GM19328 (cell line): ENCODE measurements around the gene POU4F1.

Source experiments
- ATAC-seq: cut with Tn5 transposase; IDR thresholded peaks from one replicate; pipeline ENCODE4 v1.9.1; 2021; ENCODE audit warnings: mild to moderate bottlenecking, moderate library complexity; ENCODE audit not compliant: unreplicated experiment

Gene POU4F1

DNA sequence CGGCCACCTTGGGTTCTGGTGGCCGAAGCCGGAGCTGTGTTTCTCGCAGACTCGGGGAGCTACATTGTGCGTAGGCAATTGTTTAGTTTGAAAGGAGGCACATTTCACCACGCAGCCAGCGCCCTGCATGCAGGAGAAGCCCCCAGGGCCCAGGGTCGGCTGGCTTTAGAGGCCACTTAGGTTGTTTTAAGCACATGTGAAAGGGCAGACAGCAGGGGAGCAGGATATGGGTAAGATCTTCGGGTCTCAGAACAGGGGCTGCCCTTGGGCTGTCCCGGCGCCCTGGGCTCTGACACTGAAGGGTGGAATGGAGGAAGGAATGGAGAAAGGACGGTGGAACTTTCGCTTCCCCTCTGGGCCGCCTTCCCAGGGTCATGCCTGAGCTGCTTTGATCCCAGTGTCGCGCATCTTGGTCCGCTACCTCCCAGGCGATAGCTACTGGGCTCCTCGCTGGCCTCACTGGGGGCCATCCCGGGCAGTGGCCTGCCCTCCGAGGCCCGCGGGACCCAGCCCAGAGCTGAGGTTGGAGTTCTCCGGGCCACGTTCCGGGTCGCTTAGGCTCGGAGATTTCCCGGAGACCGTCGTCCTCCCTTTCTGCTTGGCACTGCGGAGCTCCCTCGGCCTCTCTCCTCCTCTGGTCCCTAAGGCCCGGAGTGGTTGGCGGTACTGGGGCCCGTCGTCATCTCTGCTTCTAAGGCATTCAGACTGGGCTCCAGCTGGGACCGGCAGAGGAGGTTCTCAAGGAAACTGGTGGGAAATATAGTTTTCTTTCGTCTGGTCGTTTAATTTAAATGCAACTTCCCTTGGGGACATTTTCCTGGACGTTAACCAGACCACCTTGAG, 4.3 kb upstream of the POU4F1 start:
- ATAC-seq: no peak

DNA sequence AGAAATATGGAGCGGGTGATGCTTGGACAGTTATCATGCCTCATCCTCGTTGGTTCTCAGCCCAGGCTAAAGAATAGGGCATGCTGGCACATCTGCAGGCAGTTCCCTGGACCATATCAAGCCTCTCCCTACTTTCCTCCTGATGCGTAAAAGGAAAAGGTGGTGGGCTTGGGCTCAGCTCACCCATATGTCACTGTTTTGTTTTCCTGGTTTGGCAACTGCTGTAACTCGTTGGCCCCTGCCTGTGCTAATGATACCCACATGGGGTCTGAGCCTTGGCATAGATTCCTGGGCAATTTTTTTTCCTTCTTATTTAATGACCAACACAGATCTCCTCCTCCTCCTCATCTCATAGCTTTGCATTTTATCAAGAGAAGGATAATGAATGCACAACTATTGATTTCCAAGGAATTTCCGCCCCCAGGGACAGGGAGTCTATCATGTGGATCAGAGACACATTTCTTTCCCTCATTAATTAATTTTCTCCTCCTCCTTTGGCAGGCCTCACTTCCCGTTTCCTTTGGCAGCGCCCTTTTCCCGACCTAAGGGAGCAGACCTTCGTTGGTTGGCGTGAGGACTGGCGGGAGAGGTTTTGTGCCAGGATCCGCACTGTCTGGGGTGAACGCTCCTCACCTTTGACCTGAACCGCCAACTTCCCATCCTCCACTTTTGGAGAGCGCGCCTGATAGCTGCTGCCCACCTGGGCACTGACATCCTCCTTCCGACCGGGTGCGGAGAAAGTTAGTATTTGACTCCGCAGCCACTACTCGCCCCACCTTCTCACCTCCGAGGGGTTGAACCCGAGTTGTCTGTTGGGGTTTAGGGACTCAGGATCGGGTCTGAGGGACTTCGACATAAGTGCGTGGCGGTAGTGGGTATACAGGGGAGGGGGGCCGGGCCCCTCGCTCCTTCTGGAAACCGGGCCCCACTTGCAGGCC, 3.4 kb upstream of the POU4F1 start:
- no peak for ATAC-seq

DNA sequence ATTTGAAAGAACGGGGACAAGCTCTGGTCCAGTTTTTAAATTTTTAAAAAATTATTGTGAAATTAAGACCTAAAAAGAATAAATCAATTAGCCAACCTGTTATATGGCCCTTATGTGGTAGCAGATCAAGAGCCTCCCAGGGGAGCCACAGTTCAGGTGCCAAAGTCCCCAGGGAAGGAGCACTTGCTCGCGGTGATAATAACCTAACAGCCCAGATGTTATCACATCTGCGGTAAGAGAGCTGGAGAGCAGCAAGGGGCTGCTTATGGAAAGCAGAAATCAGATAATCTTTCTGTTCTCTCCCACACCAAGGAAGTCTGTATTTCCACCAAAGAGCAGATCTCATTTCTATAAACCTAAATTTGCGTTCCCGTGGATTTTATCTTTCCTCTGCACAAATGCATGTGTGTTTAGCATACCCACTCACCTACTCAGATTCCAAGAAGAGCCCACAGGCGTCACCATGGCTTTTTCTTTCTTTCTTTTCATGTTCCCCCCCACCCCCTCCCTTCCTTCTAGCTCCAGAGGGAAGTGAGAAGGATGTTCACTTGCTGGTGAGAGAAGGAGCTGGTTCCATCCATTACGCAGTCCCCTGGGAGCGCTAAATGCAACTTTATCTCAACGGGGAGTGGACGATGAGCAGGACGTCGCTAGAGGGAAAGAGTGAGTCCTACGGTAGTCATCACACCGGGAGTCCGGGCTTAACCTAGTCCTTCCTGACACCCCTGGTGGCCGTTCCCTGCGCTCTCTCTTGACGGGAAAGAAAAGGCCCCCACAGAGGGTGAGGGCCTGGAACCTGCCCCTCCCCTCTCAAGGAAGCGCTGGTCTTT, 1.6 kb upstream of the POU4F1 start:
- no peak for ATAC-seq

DNA sequence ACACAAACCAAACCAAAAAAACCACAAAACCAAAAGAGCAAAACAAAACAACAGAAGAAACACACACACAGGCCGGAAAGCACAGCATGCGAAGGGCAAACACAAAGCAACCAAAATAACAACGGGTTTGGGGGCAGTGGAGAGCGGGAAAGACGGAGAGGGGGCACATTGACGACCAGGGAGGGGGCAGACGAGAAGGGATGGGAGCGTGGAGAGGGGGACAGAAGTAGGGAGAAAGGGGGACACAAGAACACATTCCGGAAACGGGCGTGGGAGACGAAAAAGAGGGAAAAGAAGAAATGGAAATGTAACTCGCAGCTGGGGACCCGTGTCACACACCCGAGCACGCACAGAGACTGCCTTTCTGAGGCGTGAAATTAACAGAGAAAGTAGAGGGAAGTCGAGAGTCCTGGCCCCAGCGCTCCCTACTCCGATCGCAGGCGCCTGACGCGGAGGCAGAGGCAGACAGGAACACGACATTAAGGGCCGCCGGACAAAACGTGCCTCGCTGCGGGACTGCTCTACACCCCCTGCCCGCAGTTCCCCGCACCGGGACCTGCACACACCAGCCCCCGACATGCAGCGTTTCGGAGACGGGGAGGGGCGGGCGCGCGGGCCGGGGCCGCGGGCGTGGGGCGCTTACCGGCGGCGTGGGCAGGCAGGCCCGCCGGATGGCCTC, 652 bp downstream of the POU4F1 start:
- no peak for ATAC-seq

DNA sequence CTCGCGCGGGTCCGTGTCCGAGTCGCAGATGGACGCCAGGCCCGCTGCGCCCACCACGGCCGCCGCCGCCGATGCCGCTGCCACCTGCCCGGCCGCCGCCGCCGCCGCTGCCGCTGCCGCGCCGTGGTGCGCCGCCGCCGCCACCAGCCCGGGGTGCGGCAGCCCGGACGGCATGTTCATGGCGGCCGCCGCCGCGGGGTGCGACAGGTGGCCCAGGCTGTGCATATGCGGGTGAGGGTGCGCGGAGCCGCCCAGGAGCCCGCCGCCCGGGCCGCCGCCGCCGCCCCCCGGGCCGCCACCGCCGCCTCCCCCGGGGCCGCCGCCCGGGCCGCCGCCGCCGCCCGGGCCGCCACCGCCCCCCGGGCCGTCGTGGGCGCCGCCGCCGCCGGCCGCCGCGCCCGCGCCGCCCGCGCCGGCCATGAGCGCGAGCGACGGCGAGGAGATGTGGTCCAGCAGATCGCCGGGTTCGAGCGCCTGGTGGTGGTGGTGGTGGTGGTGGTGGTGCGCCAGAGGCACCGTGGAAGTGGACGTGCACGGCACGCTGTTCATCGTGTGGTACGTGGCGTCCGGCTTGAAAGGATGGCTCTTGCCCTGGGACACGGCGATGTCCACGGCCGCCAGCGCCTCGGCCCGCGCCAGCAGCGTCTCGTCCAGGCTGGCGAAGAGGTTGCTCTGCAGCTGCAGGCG, 1.3 kb downstream of the POU4F1 start:
- no peak for ATAC-seq

DNA sequence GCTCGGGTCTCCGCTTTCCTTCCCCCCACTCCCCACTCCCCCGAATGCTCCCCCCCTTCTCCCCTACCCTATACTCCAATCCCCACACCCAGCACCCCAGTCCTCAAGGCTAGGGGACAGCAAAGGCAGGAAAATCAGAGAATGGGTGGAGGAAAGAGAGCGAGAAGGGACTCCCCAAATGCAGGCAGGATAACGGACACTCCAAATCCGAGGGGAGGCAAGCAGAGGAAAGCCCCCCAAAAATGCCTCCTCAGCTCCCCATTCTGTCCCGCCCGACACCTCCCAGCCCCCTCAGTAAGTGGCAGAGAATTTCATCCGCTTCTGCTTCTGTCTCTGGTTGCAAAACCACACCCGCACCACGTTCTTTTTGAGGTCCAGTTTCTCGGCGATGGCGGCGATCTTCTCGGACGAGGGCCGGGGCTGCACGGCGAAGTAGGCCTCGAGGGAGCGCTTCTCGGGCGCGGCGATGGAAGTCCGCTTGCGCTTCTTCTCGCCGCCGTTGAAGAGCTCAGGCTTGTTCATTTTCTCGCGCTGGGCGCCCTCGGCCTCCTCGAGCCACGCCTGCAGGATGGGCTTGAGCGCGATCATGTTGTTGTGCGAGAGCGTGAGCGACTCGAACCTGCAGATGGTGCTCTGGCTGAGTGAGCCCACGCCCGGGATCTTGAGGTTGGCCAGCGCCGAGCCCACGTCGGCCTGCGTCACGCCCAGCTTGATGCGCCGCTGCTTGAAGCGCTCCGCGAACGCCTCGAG, 2.1 kb downstream of the POU4F1 start:
- ATAC-seq: no peak

DNA sequence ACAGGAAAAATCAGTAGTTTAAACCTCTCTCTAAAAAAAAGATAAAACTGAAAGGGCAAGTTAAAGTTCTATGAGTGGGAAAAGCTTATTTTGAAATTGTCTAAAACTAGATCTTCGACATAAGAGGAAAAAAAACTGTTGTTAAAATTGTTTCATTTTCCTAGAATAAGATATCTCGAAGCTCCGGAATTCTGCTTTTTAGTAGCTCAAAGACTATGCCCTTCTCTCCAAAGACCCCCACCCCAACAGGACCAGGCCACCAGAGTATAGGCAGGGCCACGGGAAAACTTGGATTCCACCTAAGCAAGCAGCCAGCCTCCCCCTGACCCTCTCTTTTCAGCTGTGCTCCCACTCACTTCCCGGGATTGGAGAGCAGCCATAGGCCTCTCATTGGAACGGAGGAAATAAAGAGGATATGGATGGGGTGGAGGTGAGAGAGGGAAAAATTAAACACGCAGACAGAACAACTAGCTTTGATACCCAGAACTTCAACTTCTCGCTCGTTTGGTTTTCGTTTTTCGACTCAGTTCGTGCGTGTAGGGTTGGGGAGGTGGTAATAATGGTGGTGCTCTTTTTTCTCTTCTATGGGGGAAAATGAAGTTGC, 3.0 kb downstream of the POU4F1 start:
- no peak for ATAC-seq

DNA sequence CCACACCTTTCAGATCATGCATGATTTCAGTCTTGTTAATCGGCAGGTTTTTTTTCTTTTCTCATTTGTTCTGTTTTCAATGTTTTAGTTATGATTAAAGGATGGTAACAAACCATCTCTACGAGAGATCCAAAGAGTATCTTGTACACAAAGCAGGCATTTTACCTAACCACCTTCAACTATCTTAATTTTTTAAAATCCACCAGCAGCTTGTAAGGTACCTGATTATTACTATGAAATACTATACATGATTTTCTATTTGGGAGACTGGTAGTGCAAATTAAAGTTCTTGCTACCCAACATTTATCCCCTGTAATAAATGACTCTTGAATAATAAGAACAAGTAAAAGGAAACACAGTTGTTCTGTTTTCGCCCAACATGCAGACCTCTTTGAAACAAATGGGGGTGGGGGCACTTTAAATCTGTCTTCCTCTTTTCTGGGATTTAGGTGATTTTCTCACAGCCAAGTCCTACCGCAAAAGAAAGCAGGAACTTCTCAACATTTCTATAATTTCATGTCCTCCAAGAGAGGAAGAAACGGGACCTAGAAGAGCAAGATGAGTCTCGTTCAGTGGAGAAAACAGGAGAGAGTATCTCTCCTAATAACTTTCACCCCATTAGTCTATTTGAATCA, 3.6 kb downstream of the POU4F1 start:
- ATAC-seq: no peak

DNA sequence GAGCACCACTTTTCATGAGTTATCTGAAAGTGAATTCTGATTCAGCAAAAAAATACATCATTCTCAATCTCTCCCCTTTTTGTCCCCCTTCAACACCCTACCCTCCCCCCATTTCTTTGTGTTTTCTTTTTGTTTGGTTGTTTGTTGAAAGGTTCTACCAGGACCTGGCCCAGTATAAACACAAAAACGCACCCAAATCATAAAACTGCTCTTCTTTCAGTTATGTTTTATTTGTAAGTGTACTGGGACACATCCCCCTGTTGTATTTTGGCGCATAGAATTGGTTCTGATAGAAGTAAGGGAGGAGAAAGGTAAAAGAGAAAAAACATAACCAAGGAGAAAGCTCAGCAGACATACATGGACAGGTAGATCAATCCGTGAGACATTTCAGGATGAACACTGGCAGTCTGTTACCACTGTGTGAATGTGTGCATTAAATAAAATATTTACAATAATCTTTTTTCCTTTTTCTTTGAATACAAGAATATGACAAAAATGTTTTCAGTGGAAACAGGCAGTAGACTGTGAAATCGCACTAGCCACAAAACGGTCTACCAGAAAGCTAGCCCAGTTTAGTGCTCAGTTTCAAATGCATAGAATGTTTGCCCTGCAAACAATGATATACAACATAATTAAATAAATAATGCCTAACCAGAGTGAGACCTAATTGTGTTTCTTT, 4.2 kb downstream of the POU4F1 start:
- ATAC-seq: no peak

DNA sequence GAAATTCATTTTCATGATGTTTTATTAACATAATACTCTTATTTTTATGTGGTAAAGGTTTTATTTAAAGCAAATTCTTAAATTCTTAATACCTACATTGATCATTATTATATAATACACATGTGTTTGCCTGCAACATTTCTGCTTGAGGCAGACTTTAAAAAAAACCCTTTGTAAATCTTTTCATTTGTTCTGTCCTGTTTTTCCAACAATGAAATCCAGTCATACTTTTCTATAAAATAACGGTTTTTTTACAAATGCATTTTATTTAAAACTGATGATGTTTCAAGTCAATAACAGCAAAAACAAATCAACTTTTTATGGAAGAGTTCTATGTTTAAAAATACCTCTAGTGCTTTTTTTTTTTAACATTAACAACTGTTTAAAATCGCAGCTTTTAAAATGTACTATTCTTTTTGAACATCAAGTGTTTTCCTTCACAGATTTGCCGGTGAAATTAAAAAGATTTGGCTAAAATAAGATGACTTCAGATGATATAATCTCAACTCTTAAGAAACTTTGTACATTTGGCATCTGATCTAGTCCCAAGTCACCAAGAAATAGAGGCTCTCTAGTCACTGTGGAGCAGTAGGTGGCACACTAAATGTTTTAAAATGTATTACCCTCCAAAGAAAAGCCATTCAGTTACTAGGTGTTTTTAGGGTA, 5.1 kb downstream of the POU4F1 start:
- ATAC-seq: no peak

DNA sequence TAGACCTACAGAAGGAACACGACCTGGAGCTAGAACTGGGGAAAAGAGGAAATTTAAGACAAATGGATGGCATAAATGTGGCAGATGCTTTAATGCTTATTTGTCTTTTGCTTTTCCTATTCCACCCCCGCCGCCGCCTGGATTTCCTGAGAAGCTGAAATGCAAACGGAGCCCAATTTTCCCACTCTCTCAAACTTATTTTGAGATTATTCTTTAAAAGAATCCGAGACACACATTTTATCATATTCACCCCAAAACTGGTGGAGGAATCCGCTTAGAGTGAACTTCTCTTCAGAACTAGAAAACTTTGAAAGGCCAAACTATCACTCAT, 5.8 kb downstream of the POU4F1 start:
- no peak for ATAC-seq

DNA sequence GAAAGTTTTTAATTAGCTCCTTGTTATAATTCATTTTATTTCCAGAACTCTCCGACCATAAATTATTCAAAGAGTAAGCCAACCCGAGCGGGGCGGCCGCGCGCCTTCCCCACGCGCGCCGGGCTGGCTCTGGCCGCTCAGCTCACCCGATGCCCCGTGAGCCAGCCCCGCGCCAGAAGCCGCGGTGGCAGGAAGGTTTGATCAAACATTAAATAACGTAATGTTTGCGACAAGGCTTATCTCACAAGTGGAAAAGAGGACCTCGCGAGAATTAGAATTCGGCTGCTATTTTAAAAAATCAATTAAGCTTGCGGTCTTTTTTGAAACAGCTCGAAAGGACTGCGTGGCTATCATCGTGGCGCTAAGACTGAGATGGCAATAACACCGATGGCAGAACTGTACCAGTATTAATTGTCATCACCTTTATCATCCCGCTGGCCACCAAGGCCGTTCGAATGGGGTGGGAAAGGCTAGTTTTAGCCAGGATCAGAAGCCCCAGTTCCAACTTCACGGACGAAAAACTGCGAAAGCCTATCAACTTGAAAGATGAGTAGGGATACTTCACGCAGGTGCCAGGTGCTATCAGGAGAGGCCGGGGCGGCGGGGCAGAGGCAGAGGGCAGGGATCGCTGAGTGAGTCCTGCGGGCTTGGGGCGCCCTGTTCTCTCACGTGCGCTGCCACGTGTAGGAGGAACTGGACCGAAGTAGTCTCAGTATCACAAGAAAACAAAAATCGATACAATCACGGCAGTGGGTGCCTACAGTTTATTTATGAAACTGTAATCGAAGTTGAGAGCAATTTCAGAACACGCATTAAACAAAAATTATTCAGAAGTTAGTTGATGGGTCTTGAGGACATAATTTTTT, 6.4 kb downstream of the POU4F1 start:
- no peak for ATAC-seq

DNA sequence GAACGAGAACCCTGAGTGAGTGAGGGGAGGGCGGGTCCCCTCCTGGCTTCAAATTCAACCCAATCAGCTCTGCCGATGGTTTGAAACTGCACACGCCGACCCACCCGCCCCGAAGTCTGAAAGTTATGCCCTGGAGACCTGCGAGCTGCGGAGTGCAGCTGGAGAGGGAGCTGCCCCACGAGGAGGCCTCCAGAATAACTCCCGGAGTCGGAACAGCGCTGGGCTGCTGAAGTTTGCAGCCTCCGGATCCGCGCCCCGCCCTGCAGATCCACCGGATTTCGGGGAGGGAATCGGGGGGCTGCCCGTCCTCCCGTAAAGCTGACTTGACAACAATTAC, 7.0 kb downstream of the POU4F1 start:
- ATAC-seq: no peak

DNA sequence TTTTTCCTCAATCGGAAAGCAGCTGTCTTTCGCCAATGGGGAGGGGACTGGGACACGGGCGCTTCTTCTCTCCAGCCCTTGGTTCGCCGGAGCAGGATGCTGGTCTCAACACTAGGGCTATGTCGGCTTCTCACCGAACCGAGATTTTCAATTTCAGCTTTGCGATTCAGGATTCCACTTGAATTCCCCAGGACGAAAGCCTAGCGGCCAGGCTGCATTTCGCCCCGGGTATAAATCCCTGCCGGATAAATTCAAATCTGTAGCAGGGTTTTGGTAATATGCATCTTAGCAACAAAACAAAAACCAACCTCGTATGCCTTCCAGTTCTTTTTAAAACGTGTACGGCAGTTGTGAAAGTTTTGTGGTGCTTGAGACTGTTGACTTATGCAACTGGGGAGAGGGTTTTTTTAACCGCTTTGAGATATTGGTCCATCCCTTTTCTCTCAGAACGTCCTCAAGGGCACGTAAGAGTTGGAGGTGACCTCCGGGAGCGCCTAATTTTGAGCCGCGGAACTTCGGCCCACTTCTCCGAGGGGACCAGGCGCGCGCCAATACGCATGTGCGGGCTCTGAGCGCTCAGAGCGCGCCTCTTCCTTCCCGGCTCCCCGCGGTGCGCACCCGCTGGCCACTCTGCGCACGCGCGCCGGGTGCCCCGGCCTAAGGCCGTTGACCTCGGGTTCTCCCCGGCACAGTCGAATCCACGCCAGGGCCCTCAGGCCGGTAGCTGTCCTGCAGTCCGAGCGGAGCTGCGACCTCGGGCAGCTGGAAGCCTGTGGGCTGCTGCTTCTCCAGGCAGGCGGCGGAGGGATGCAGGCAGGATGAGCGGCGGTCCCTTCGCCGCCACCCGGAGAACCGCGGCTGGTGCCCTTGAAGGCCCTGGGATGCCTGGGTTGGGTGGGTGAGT, 7.6 kb downstream of the POU4F1 start:
- no peak for ATAC-seq

DNA sequence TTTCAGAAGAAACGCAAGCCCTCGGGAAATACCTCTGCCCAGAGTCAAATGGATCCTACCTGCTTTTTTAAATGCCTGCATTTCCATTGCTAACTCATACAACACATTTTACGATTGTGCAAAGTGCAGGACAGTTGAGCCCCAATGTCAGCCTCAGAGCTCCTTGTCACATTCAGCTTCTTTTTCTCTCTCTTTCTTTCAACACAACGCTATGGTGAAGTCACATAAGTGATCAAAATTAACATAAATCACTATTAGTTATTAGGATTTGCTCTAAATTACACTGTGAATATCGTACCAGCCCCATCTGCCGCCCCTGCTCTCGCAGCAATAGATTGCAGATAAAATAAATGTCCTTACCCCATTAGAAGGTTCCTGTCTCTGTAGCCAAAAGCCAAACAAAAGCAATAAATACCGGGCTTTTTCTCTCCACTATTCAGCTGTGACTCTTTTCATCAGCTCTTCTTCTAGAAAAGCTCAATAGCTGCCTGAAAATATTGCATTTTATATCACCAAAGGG, 8.8 kb downstream of the POU4F1 start:
- no peak for ATAC-seq
